Measurements from ENCODE around the gene NPDC1. TPM values are rescaled to one million over a fixed set of nuclear protein-coding genes. Genes with fewer than 3 reads are reported as not detected.

NPDC1 gene
- total RNA-seq, 1 donor from 2014 or later: 90.8 TPM

DNA sequence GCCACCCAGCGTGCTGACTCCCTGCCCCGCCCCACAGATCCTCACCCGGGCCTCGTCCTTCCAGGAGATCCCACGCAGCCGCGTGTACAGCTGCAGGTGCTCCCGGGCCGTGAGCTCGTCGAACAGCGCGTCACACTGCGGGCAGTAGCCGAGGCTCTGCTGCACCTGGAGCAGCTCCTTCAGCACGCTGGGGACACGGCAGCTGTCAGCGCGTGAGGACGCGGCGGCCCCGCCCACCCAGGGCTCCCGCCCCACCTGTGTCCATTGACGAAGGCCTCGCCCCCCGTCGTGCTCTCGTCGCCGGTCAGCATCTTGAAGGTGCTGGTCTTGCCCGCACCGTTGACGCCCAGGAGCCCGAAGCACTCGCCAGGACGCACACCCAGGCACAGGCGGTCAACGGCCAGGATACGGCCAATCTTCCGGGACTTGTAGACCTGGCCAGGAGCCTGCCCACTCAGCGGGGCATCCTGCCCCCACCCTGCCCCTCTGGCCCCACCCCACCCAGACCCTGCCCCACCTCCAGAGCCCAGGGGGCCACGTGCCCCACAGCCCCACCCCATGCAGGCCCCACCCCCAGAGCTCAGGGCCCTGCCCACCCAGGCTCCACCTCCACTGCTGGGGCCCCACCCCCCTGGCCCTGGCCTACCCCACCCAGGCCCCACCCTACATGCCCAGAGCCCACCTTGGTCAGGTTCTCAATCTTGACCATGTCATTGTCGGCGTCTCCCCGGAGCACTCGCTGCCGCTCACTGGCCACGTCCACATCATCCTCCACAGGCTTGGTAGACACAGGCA is 35.8 kb downstream of the NPDC1 start:
- DNase-seq (ENCODE audit: low spot score): no peak
- no peaks in the 10 kb centered on the region for H3K9me3 Mint-ChIP-seq (ENCODE audit: low read depth)
- peaks cover 6% of the 10 kb centered on the region for H3K36me3 Mint-ChIP-seq (ENCODE audit: low read depth)
- no peaks in the 10 kb centered on the region for H3K27me3 Mint-ChIP-seq (ENCODE audit: low read depth)
- no peaks in the 10 kb centered on the region for H3K4me1 Mint-ChIP-seq (ENCODE audit: low read depth)
- no peak overlapping the region for H3K4me3 Mint-ChIP-seq (ENCODE audit: unreplicated experiment)
- no peak overlapping the region for H3K27ac Mint-ChIP-seq (ENCODE audit: unreplicated experiment)
- TF ChIP-seq, protein P1, sequence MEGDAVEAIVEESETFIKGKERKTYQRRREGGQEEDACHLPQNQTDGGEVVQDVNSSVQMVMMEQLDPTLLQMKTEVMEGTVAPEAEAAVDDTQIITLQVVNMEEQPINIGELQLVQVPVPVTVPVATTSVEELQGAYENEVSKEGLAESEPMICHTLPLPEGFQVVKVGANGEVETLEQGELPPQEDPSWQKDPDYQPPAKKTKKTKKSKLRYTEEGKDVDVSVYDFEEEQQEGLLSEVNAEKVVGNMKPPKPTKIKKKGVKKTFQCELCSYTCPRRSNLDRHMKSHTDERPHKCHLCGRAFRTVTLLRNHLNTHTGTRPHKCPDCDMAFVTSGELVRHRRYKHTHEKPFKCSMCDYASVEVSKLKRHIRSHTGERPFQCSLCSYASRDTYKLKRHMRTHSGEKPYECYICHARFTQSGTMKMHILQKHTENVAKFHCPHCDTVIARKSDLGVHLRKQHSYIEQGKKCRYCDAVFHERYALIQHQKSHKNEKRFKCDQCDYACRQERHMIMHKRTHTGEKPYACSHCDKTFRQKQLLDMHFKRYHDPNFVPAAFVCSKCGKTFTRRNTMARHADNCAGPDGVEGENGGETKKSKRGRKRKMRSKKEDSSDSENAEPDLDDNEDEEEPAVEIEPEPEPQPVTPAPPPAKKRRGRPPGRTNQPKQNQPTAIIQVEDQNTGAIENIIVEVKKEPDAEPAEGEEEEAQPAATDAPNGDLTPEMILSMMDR (IDR thresholded peaks at IDR 0.05): no peak

DNA sequence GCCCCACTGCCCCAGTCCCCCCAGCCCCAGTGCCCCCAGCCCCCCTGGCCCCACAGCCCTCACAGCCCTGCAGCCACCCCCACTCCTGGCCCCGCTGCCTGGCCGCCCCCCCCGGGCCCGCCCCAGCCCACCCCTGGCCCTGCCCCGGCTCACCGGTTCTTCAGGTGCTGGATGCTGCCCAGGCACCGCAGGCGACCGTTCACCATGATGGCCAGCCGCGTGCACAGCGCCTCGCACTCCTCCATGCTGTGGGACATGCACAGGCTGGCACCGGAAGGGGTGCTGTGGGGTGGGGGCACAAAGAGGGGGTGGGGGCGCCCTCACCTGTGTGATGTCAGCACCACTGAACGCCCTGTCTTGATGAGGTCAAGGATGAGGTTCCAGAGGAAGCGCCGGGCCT is 36.8 kb downstream of the NPDC1 start:
- H3K4me1 Mint-ChIP-seq (ENCODE audit: low read depth): no peaks in the 10 kb centered on the region
- no peak for DNase-seq (ENCODE audit: low spot score)
- H3K27ac Mint-ChIP-seq (ENCODE audit: unreplicated experiment): no peak overlapping the region
- H3K36me3 Mint-ChIP-seq (ENCODE audit: low read depth): peaks cover 6% of the 10 kb centered on the region
- TF ChIP-seq, protein P1 (IDR thresholded peaks at IDR 0.05): no peak
- H3K9me3 Mint-ChIP-seq (ENCODE audit: low read depth): peaks cover 4% of the 10 kb centered on the region
- H3K4me3 Mint-ChIP-seq (ENCODE audit: unreplicated experiment): no peak overlapping the region
- no peaks in the 10 kb centered on the region for H3K27me3 Mint-ChIP-seq (ENCODE audit: low read depth)

DNA sequence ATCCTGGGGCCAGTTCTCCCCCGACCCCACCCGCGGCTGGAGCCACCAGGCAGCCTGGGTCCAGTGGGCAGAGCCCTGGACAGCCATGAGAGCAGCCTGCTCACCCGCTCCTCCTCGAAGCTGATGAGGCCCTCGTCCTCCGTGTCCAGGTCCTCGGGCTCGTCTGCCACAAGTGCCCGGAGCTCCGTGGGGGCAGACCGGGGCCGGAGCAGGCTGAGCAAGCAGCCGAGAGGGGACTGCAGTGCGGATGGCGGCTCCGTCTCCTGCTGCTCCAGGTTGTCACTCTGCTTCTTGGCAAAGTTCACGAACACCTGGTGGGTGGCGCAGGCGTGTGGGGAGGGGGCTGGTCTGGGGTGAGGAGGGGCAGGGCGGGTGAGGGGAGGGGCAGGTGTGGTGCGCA is 37.7 kb downstream of the NPDC1 start:
- no peak overlapping the region for H3K27ac Mint-ChIP-seq (ENCODE audit: unreplicated experiment)
- DNase-seq (ENCODE audit: low spot score): no peak
- no peak overlapping the region for H3K4me3 Mint-ChIP-seq (ENCODE audit: unreplicated experiment)
- H3K36me3 Mint-ChIP-seq (ENCODE audit: low read depth): peaks cover 6% of the 10 kb centered on the region
- peaks cover 4% of the 10 kb centered on the region for H3K9me3 Mint-ChIP-seq (ENCODE audit: low read depth)
- no peaks in the 10 kb centered on the region for H3K27me3 Mint-ChIP-seq (ENCODE audit: low read depth)
- TF ChIP-seq, protein P1 (IDR thresholded peaks at IDR 0.05): no peak
- no peaks in the 10 kb centered on the region for H3K4me1 Mint-ChIP-seq (ENCODE audit: low read depth)

DNA sequence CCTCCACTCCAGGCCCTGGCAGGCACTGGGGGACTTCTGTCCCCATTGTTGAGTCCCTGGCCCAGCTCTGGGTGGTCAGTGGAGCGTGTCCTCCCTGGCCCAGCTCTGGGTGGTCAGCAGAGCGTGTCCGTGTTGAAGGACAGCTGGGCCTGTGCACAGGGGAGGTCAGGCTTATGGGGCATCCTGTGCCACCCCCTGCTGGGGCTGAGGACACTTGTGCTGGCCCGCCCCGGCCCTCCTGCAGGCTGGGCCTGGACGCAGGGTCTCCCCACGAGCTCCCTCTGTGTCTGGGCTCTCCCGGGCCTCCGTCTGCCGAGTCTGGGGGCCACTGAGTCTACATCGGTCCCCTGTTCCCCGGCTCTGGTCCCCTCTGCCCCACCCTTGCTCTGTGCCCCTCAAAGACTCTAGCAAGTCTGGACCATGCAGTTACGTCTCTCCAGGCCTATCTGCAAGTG is 38.1 kb downstream of the NPDC1 start:
- peaks cover 6% of the 10 kb centered on the region for H3K36me3 Mint-ChIP-seq (ENCODE audit: low read depth)
- H3K4me3 Mint-ChIP-seq (ENCODE audit: unreplicated experiment): no peak overlapping the region
- peaks cover 4% of the 10 kb centered on the region for H3K9me3 Mint-ChIP-seq (ENCODE audit: low read depth)
- no peaks in the 10 kb centered on the region for H3K27me3 Mint-ChIP-seq (ENCODE audit: low read depth)
- no peak for DNase-seq (ENCODE audit: low spot score)
- TF ChIP-seq, protein P1 (IDR thresholded peaks at IDR 0.05): no peak
- no peaks in the 10 kb centered on the region for H3K4me1 Mint-ChIP-seq (ENCODE audit: low read depth)
- H3K27ac Mint-ChIP-seq (ENCODE audit: unreplicated experiment): no peak overlapping the region

DNA sequence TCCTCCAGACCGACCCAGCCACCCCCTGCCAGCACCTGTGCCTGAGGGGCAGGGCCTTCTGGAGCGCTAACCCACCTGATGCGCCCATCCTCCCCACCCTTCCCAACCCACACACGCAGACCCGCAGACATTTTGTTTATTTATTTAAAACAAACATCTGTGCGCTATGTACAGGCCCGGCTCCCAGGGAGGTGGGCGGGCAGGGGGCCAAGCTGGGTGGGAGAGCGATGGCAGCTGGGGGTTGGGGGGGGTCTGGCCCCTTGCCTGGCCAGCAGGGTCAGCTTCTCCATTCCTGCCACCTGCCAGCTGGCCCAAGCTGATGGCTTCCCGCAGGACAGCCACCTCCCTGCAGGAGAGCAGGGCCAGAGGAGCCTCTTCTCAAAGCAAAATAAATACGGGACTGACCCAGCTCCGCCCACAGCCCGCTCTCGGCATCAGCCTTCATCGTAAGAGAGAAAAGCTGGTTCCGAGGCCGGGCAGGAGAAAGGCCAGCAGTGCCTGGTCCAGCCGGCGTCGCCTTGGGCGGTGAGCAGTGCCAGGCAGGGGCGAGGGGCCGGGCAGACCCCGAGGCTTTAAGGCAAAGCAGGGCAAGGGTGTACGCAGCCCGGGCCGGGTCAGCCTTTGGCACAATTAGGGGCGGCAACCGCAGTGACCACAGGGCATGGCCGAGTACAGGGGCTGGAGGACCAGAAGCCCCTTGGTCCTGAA is 38.7 kb downstream of the NPDC1 start:
- H3K9me3 Mint-ChIP-seq (ENCODE audit: low read depth): peaks cover 4% of the 10 kb centered on the region
- H3K27me3 Mint-ChIP-seq (ENCODE audit: low read depth): no peaks in the 10 kb centered on the region
- H3K4me1 Mint-ChIP-seq (ENCODE audit: low read depth): no peaks in the 10 kb centered on the region
- H3K27ac Mint-ChIP-seq (ENCODE audit: unreplicated experiment): no peak overlapping the region
- DNase-seq (ENCODE audit: low spot score): no peak
- TF ChIP-seq, protein P1 (IDR thresholded peaks at IDR 0.05): no peak
- peaks cover 4% of the 10 kb centered on the region for H3K36me3 Mint-ChIP-seq (ENCODE audit: low read depth)
- no peak overlapping the region for H3K4me3 Mint-ChIP-seq (ENCODE audit: unreplicated experiment)

All from chondrocyte (in vitro differentiated cells).